ENCODE results near the gene AXIN1.
"Not testable (repeated sequence)": the region's sequence is repeated elsewhere in the genome, so short reads cannot be mapped to it uniquely, and the experiment has no call there.

Gene AXIN1

GRCh38 chr16:265711-266110 lies 86.8 kb downstream of the AXIN1 start:
- Histone ChIP-seq H3K36me3 (ENCODE audit: control insufficient read depth, insufficient read depth, low read length) (peaks cover 43% of the 10 kb centered on the region), H3K27me3 (ENCODE audit: control insufficient read depth, insufficient read depth, low read length) (no peaks in the 10 kb centered on the region), H3K9me3 (ENCODE audit: control insufficient read depth, insufficient read depth, low read length) (no peaks in the 10 kb centered on the region), H3K4me1 (ENCODE audit: control insufficient read depth, insufficient read depth, low read length) (no peaks in the 10 kb centered on the region), H3K9ac (ENCODE audit: low read depth, low read length) (no peak overlapping the region), H3K4me3 (ENCODE audit: low read depth, low read length) (no peak overlapping the region)

- Histone ChIP-seq H3K4me3 (ENCODE audit: low read depth, low read length) (no peak overlapping the region), H3K4me1 (ENCODE audit: control insufficient read depth, insufficient read depth, low read length) (no peaks in the 10 kb centered on the region), H3K9me3 (ENCODE audit: control insufficient read depth, insufficient read depth, low read length) (no peaks in the 10 kb centered on the region), H3K9ac (ENCODE audit: low read depth, low read length) (no peak overlapping the region), H3K27me3 (ENCODE audit: control insufficient read depth, insufficient read depth, low read length) (no peaks in the 10 kb centered on the region), H3K36me3 (ENCODE audit: control insufficient read depth, insufficient read depth, low read length) (peaks cover 48% of the 10 kb centered on the region)
Measured at GRCh38 chr16:265002-265529, 87.5 kb downstream of the AXIN1 start.

- H3K36me3 ChIP-seq (ENCODE audit: control insufficient read depth, insufficient read depth, low read length) = peaks cover 53% of the 10 kb centered on the region
- no peaks in the 10 kb centered on the region for H3K9me3 ChIP-seq (ENCODE audit: control insufficient read depth, insufficient read depth, low read length)
- H3K4me1 ChIP-seq (ENCODE audit: control insufficient read depth, insufficient read depth, low read length) = no peaks in the 10 kb centered on the region
- H3K9ac ChIP-seq (ENCODE audit: low read depth, low read length) = no peak overlapping the region
- H3K27me3 ChIP-seq (ENCODE audit: control insufficient read depth, insufficient read depth, low read length) = no peaks in the 10 kb centered on the region
- H3K4me3 ChIP-seq (ENCODE audit: low read depth, low read length) = no peak overlapping the region
Measured at GRCh38 chr16:264440-264951, 88.0 kb downstream of the AXIN1 start.

- no peaks in the 10 kb centered on the region for H3K9me3 ChIP-seq (ENCODE audit: control insufficient read depth, insufficient read depth, low read length)
- H3K36me3 ChIP-seq (ENCODE audit: control insufficient read depth, insufficient read depth, low read length) = peaks cover 58% of the 10 kb centered on the region
- H3K4me3 ChIP-seq (ENCODE audit: low read depth, low read length) = no peak overlapping the region
- H3K4me1 ChIP-seq (ENCODE audit: control insufficient read depth, insufficient read depth, low read length) = no peaks in the 10 kb centered on the region
- no peaks in the 10 kb centered on the region for H3K27me3 ChIP-seq (ENCODE audit: control insufficient read depth, insufficient read depth, low read length)
- H3K9ac ChIP-seq (ENCODE audit: low read depth, low read length) = no peak overlapping the region
Measured at GRCh38 chr16:263944-264343, 88.6 kb downstream of the AXIN1 start.

- H3K4me3 ChIP-seq (ENCODE audit: low read depth, low read length) = no peak overlapping the region
- H3K36me3 ChIP-seq (ENCODE audit: control insufficient read depth, insufficient read depth, low read length) = peaks cover 58% of the 10 kb centered on the region
- no peak overlapping the region for H3K9ac ChIP-seq (ENCODE audit: low read depth, low read length)
- H3K4me1 ChIP-seq (ENCODE audit: control insufficient read depth, insufficient read depth, low read length) = no peaks in the 10 kb centered on the region
- no peaks in the 10 kb centered on the region for H3K9me3 ChIP-seq (ENCODE audit: control insufficient read depth, insufficient read depth, low read length)
- no peaks in the 10 kb centered on the region for H3K27me3 ChIP-seq (ENCODE audit: control insufficient read depth, insufficient read depth, low read length)
Measured at GRCh38 chr16:263182-263774, 89.2 kb downstream of the AXIN1 start.

GRCh38 chr16:262121-262745 lies 90.3 kb downstream of the AXIN1 start:
- H3K4me3 ChIP-seq (ENCODE audit: low read depth, low read length) = no peak overlapping the region
- H3K36me3 ChIP-seq (ENCODE audit: control insufficient read depth, insufficient read depth, low read length) = peaks cover 58% of the 10 kb centered on the region
- H3K9ac ChIP-seq (ENCODE audit: low read depth, low read length) = no peak overlapping the region
- no peaks in the 10 kb centered on the region for H3K4me1 ChIP-seq (ENCODE audit: control insufficient read depth, insufficient read depth, low read length)
- no peaks in the 10 kb centered on the region for H3K27me3 ChIP-seq (ENCODE audit: control insufficient read depth, insufficient read depth, low read length)
- no peaks in the 10 kb centered on the region for H3K9me3 ChIP-seq (ENCODE audit: control insufficient read depth, insufficient read depth, low read length)

GRCh38 chr16:261031-261691 lies 91.4 kb downstream of the AXIN1 start:
- peaks cover 59% of the 10 kb centered on the region for H3K36me3 ChIP-seq (ENCODE audit: control insufficient read depth, insufficient read depth, low read length)
- no peaks in the 10 kb centered on the region for H3K27me3 ChIP-seq (ENCODE audit: control insufficient read depth, insufficient read depth, low read length)
- no peaks in the 10 kb centered on the region for H3K9me3 ChIP-seq (ENCODE audit: control insufficient read depth, insufficient read depth, low read length)
- H3K4me1 ChIP-seq (ENCODE audit: control insufficient read depth, insufficient read depth, low read length) = no peaks in the 10 kb centered on the region
- no peak overlapping the region for H3K4me3 ChIP-seq (ENCODE audit: low read depth, low read length)
- H3K9ac ChIP-seq (ENCODE audit: low read depth, low read length) = no peak overlapping the region

- H3K9ac ChIP-seq (ENCODE audit: low read depth, low read length) = no peak overlapping the region
- no peaks in the 10 kb centered on the region for H3K9me3 ChIP-seq (ENCODE audit: control insufficient read depth, insufficient read depth, low read length)
- H3K36me3 ChIP-seq (ENCODE audit: control insufficient read depth, insufficient read depth, low read length) = peaks cover 56% of the 10 kb centered on the region
- H3K4me1 ChIP-seq (ENCODE audit: control insufficient read depth, insufficient read depth, low read length) = no peaks in the 10 kb centered on the region
- no peak overlapping the region for H3K4me3 ChIP-seq (ENCODE audit: low read depth, low read length)
- no peaks in the 10 kb centered on the region for H3K27me3 ChIP-seq (ENCODE audit: control insufficient read depth, insufficient read depth, low read length)
Measured at GRCh38 chr16:260326-260725, 92.2 kb downstream of the AXIN1 start.

GRCh38 chr16:259814-260253 lies 92.7 kb downstream of the AXIN1 start:
- no peak overlapping the region for H3K9ac ChIP-seq (ENCODE audit: low read depth, low read length)
- no peaks in the 10 kb centered on the region for H3K27me3 ChIP-seq (ENCODE audit: control insufficient read depth, insufficient read depth, low read length)
- H3K36me3 ChIP-seq (ENCODE audit: control insufficient read depth, insufficient read depth, low read length) = peaks cover 51% of the 10 kb centered on the region
- H3K4me3 ChIP-seq (ENCODE audit: low read depth, low read length) = no peak overlapping the region
- no peaks in the 10 kb centered on the region for H3K4me1 ChIP-seq (ENCODE audit: control insufficient read depth, insufficient read depth, low read length)
- H3K9me3 ChIP-seq (ENCODE audit: control insufficient read depth, insufficient read depth, low read length) = no peaks in the 10 kb centered on the region

GRCh38 chr16:259226-259625 lies 93.3 kb downstream of the AXIN1 start:
- Histone ChIP-seq H3K36me3 (ENCODE audit: control insufficient read depth, insufficient read depth, low read length) (peaks cover 46% of the 10 kb centered on the region), H3K9ac (ENCODE audit: low read depth, low read length) (no peak overlapping the region), H3K27me3 (ENCODE audit: control insufficient read depth, insufficient read depth, low read length) (no peaks in the 10 kb centered on the region)

GRCh38 chr16:258091-258490 lies 94.4 kb downstream of the AXIN1 start:
- H3K36me3 ChIP-seq (ENCODE audit: control insufficient read depth, insufficient read depth, low read length) = peaks cover 41% of the 10 kb centered on the region

More at GRCh38 chr16:259226-259625, 93.3 kb downstream of the AXIN1 start:
- Histone ChIP-seq H3K4me1 (ENCODE audit: control insufficient read depth, insufficient read depth, low read length) (no peaks in the 10 kb centered on the region), H3K4me3 (ENCODE audit: low read depth, low read length) (no peak overlapping the region), H3K9me3 (ENCODE audit: control insufficient read depth, insufficient read depth, low read length) (no peaks in the 10 kb centered on the region)

More at GRCh38 chr16:258091-258490, 94.4 kb downstream of the AXIN1 start:
- H3K4me3 ChIP-seq (ENCODE audit: low read depth, low read length); H3K4me1 ChIP-seq (ENCODE audit: control insufficient read depth, insufficient read depth, low read length); H3K9ac ChIP-seq (ENCODE audit: low read depth, low read length); H3K9me3 ChIP-seq (ENCODE audit: control insufficient read depth, insufficient read depth, low read length); H3K27me3 ChIP-seq (ENCODE audit: control insufficient read depth, insufficient read depth, low read length): not testable (repeated sequence)
